Mesenteric fat pad (tissue), 1 donor: ENCODE data around the gene APLNR. TPM values are rescaled to one million over a fixed set of nuclear protein-coding genes. Genes with fewer than 3 reads are reported as not detected.
"Not testable (repeated sequence)": the region's sequence is repeated elsewhere in the genome, so short reads cannot be mapped to it uniquely, and the experiment has no call there.

Experiments
- DNase-seq: peaks from one replicate; pipeline ENCODE4 v3.0.0-alpha.2; 2020; ENCODE audit warnings: low spot score
- long read RNA-seq: library from polyadenylated mRNA; unstranded; transcript quantifications from one replicate; pipeline ENCODE4 v2.0.0, GENCODE V29; 2020
- total RNA-seq: library from RNA; stranded (reverse); fragmentation: NEBNext Ultra II Directional; extraction: Animal tissue kit (Norgen Biotek cat#: 25700); gene quantifications from one replicate; pipeline ENCODE4 v1.2.1, GENCODE V29; 2021
- donor health status: DM: yes; HTN: yes; CAD: no.

APLNR gene
- total RNA-seq: 13.7 TPM
- long read RNA-seq, transcript APLNR-202 (1 exons, 3,609 nt): major isoform, 139 of 140 reads
- long read RNA-seq, partial matches to known transcripts: 0 of 140 reads
- long read RNA-seq, other reads (novel, unspliced or antisense): 0 of 140 reads

- DNase-seq: no peak
Measured at GRCh38 chr11:57237204-57237681, at the start of gene APLNR. APLNR (minus strand) TSS chr11:57237250; CDS start chr11:57237004, 246 bp downstream.

- DNase-seq: no peak
Measured at GRCh38 chr11:57283231-57283990, 46.4 kb upstream of the APLNR start.

GRCh38 chr11:57281546-57281945 lies 44.5 kb upstream of the APLNR start:
- DNase-seq: not testable (repeated sequence)

- DNase-seq: no peak
Measured at GRCh38 chr11:57279116-57279515, 42.1 kb upstream of the APLNR start.

- DNase-seq: no peak
Measured at GRCh38 chr11:57278721-57279095, 41.7 kb upstream of the APLNR start.

- no peak for DNase-seq
Measured at GRCh38 chr11:57277845-57278720, 41.0 kb upstream of the APLNR start.

GRCh38 chr11:57276971-57277675 lies 40.1 kb upstream of the APLNR start:
- no peak for DNase-seq

- DNase-seq: no peak
Measured at GRCh38 chr11:57276169-57276970, 39.3 kb upstream of the APLNR start.

GRCh38 chr11:57275582-57275981 lies 38.5 kb upstream of the APLNR start:
- DNase-seq: no peak

GRCh38 chr11:57274904-57275498 lies 38.0 kb upstream of the APLNR start:
- no peak for DNase-seq

GRCh38 chr11:57273448-57274058 lies 36.5 kb upstream of the APLNR start:
- no peak for DNase-seq

- no peak for DNase-seq
Measured at GRCh38 chr11:57269571-57270021, 32.5 kb upstream of the APLNR start.

GRCh38 chr11:57266157-57266556 lies 29.1 kb upstream of the APLNR start:
- no peak for DNase-seq

- no peak for DNase-seq
Measured at GRCh38 chr11:57263351-57263750, 26.3 kb upstream of the APLNR start.

- DNase-seq: no peak
Measured at GRCh38 chr11:57262157-57262556, 25.1 kb upstream of the APLNR start.

- no peak for DNase-seq
Measured at GRCh38 chr11:57260937-57261783, 24.1 kb upstream of the APLNR start.

- no peak for DNase-seq
Measured at GRCh38 chr11:57256119-57256518, 19.1 kb upstream of the APLNR start.

GRCh38 chr11:57255618-57256017 lies 18.6 kb upstream of the APLNR start:
- no peak for DNase-seq

GRCh38 chr11:57254631-57255030 lies 17.6 kb upstream of the APLNR start:
- DNase-seq: no peak
